GM12878 (cell line): Measurements from ENCODE around the gene NKX1-2. TPM values are rescaled to one million over a fixed set of nuclear protein-coding genes. Genes with fewer than 3 reads are reported as not detected.

ENCODE experiments used
- ATAC-seq: fragments of 200-7000 bp; cut with Tn5 transposase; 3 replicates; pipeline ENCODE4 v1.9.1; 2020; ENCODE audit warnings: mild to moderate bottlenecking, moderate library complexity
- BruUV-seq: library from RNA; stranded (reverse); fragments of 400-500 nt; replicated peaks from 2 replicates; lab custom pipeline; 2021; lab: Mats Ljungman, UMichigan
- CTCF ChIA-PET: fragments of 300-600 bp; sonication (Branson Sonifier 250); formaldehyde crosslinking; extraction: SDS; loops from one replicate; lab custom pipeline; 2021; ENCODE audit warnings: inconsistent platforms; lab: Yijun Ruan, JAX
- POLR2A ChIA-PET: fragments of 350-600 bp; formaldehyde crosslinking; extraction: SDS; loops from one replicate; lab custom pipeline; 2021; ENCODE audit warnings: inconsistent platforms; lab: Charles Lee
- RAD21 ChIA-PET: fragments of 300-600 bp; sonication (Branson Sonifier 250); formaldehyde crosslinking; loops from one replicate; lab custom pipeline; 2023; ENCODE audit warnings: antibody characterized with exemption; ENCODE audit not compliant: unreplicated experiment; lab: Charles Lee
- SMC1A ChIA-PET: fragments of 300-600 bp; sonication (Branson Sonifier 250); formaldehyde crosslinking; loops from one replicate; lab custom pipeline; 2023; ENCODE audit not compliant: unreplicated experiment, uncharacterized antibody; lab: Charles Lee
- DNase-seq: peaks from one replicate; pipeline ENCODE4 v3.0.0-alpha.2; 2011; ENCODE audit warnings: low read depth, low spot score
- FAIRE-seq: peaks from 3 replicates; lab custom pipeline; 2011; peaks lifted over from hg19 to GRCh38; lab: Jason Lieb, UNC
- H2AFZ ChIP-seq: 2 replicates; pipeline ENCODE4 v1.6.0; 2011; ENCODE audit warnings: low read depth, low read length, control low read depth; ENCODE audit not compliant: control insufficient read depth
- H3K27ac ChIP-seq: 2 replicates; pipeline ENCODE4 v1.5.1; 2011; ENCODE audit warnings: control low read depth; ENCODE audit not compliant: control insufficient read depth, insufficient read depth
- H3K27me3 ChIP-seq, 2 experiments: replicated peaks in 1 of 2; 2 replicates each; pipeline versions ENCODE4 v1.6.0 to v1.6.1; 2011; ENCODE audit warnings: low read length in 1 of 2; ENCODE audit not compliant: control insufficient read depth in 2 of 2, insufficient read depth in 2 of 2
- H3K36me3 ChIP-seq, 2 experiments: 2 replicates each; pipeline ENCODE4 v1.5.1; 2011; ENCODE audit warnings: low read length in 1 of 2; ENCODE audit not compliant: control insufficient read depth in 2 of 2, insufficient read depth in 2 of 2
- H3K4me1 ChIP-seq: 2 replicates; pipeline ENCODE4 v1.6.1; 2011; ENCODE audit warnings: mild to moderate bottlenecking, low read length, moderate library complexity, mixed read lengths; ENCODE audit not compliant: control insufficient read depth, insufficient read depth
- H3K4me2 ChIP-seq: 2 replicates; pipeline ENCODE4 v1.6.0; 2011; ENCODE audit warnings: control low read depth; ENCODE audit not compliant: control insufficient read depth, insufficient read depth
- H3K4me3 ChIP-seq: fragments of 200-600 bp; sonication (generic); 2 replicates; pipeline ENCODE4 v1.5.1; 2016
- H3K79me2 ChIP-seq: 2 replicates; pipeline ENCODE4 v1.6.0; 2011; ENCODE audit warnings: low read length; ENCODE audit not compliant: control insufficient read depth, insufficient read depth
- H3K9ac ChIP-seq: 2 replicates; pipeline ENCODE4 v1.8.0; 2011; ENCODE audit warnings: low read length, control low read depth, mixed read lengths; ENCODE audit not compliant: control insufficient read depth, insufficient read depth
- H3K9me3 ChIP-seq: replicated peaks from 3 replicates; pipeline ENCODE4 v1.5.1; 2011; ENCODE audit warnings: mild to moderate bottlenecking, low read length; ENCODE audit not compliant: control insufficient read depth, insufficient read depth
- H4K20me1 ChIP-seq: 2 replicates; pipeline ENCODE4 v1.6.0; 2011; ENCODE audit not compliant: control insufficient read depth, insufficient read depth
- CTCF ChIP-seq, 3 experiments: IDR thresholded peaks in 2 of 3; conservative IDR thresholded peaks in 1 of 3; 2 replicates each; pipeline ENCODE4 v1.5.1; 2011; ENCODE audit warnings: low read depth in 3 of 3, low read length in 3 of 3, mild to moderate bottlenecking in 3 of 3, control low read depth in 2 of 3, moderate library complexity in 2 of 3, inconsistent platforms in 1 of 3, mixed read lengths in 1 of 3; ENCODE audit not compliant: control insufficient read depth in 2 of 3, insufficient read depth in 1 of 3; ENCODE audit errors: extremely low read depth in 1 of 3
- MTA2 ChIP-seq: fragments of 450-650 bp; IDR thresholded peaks from 2 replicates; pipeline ENCODE4 v1.6.1; 2016; ENCODE audit warnings: low read depth, mild to moderate bottlenecking, moderate library complexity
- SMC3 ChIP-seq: IDR thresholded peaks from 2 replicates; pipeline ENCODE4 v1.6.1; 2011; ENCODE audit warnings: low read length, improper control_type of control experiment, borderline replicate concordance
- WGBS: methylation state at CpG from one replicate; pipeline ENCODE4 v1.1.6; 2016; ENCODE audit warnings: low lambda C conversion rate; ENCODE audit not compliant: insufficient replicate concordance, insufficient coverage; ENCODE audit errors: missing lambda C conversion rate; 5-methylcytosine and 5-hydroxymethylcytosine counted together
- in situ Hi-C: fragments of 300-500 bp; cut with MboI; formaldehyde crosslinking; loops from 9 replicates; pipeline ENCODE4 v1.14.3; 2018; ENCODE audit warnings: mixed read lengths
- intact Hi-C: fragments of 100-400 bp; cut with micrococcal nuclease; formaldehyde crosslinking; loops from one replicate; pipeline ENCODE4 v1.14.2; 2022; ENCODE audit not compliant: unreplicated experiment
- polyA plus RNA-seq, 11 experiments: library from polyadenylated mRNA; depleted of rRNA in 4 of 11; unstranded in 6 of 11; stranded (reverse) in 5 of 11; fragments of >200 nt; fragmentation: Nextera tagmentation in 4 of 11; fragmentation: Illumina TruSeq in 1 of 11; extraction: Ambion mirVana in 4 of 11; extraction: Trizol in 1 of 11; gene quantifications; 1 replicate in 1 of 11; 2 replicates in 10 of 11; pipeline versions ENCODE4 v1.2.1 to v1.2.3, GENCODE V29; 2011 to 2016; ENCODE audit warnings: inconsistent platforms in 2 of 11, missing spikeins in 2 of 11, low read depth in 1 of 11
- total RNA-seq, 4 experiments: library from RNA; depleted of rRNA in 3 of 4; stranded (reverse); fragments of >200 nt in 3 of 4; fragmentation: Illumina TruSeq in 1 of 4; extraction: Trizol in 1 of 4; gene quantifications; 2 replicates each; pipeline versions ENCODE4 v1.2.1 to v1.2.3, GENCODE V29; 2013 to 2021

NKX1-2 gene
- total and polyA plus RNA-seq, 10 of the 15 experiments (the other 5 are each of a cell fraction or from before 2014, with no cell fraction given): not detected

- RAD21 ChIA-PET: no interaction called here
- Histone ChIP-seq H3K27me3 (no peaks in the 10 kb centered on the region), H3K27ac (no peak overlapping the region), H3K4me2 (no peak overlapping the region), H2AFZ (no peak overlapping the region), H3K9me3 (no peaks in the 10 kb centered on the region), H3K9ac (no peak overlapping the region), H3K4me1 (peaks cover 18% of the 10 kb centered on the region), H3K4me3 (no peak overlapping the region), H4K20me1 (no peaks in the 10 kb centered on the region), H3K36me3 (no peaks in the 10 kb centered on the region), H3K79me2 (no peaks in the 10 kb centered on the region)
- no peak for DNase-seq
- BruUV-seq: no TSS peak
- in situ Hi-C loops (no loop called here), intact Hi-C loops (no loop called here)
- SMC1A ChIA-PET: no interaction called here
- 65% methylated on average over 13 of the region's 13 CpGs for WGBS
- TF ChIP-seq MTA2 (no peak), SMC3 (no peak)
- CTCF ChIA-PET: no interaction called here
- ATAC-seq: no peak
- POLR2A ChIA-PET: no interaction called here
- no peak for FAIRE-seq
These were observed 18.8 kb upstream of the NKX1-2 start for GRCh38 chr10:124468624-124469023.

- in situ Hi-C loops: no loop called here
- WGBS: 80% methylated on average over 1 of the region's 4 CpGs
- ChIA-PET POLR2A (no interaction called here), CTCF (no interaction called here), RAD21 (no interaction called here), SMC1A (no interaction called here)
- ATAC-seq (no peak), DNase-seq (no peak), FAIRE-seq (no peak)
- Histone ChIP-seq H3K27me3 (no peaks in the 10 kb centered on the region), H3K4me1 (peaks cover 18% of the 10 kb centered on the region), H2AFZ (no peak overlapping the region), H3K9ac (no peak overlapping the region), H3K4me2 (no peak overlapping the region), H3K4me3 (no peak overlapping the region), H4K20me1 (no peaks in the 10 kb centered on the region), H3K27ac (no peak overlapping the region), H3K9me3 (no peaks in the 10 kb centered on the region), H3K36me3 (no peaks in the 10 kb centered on the region), H3K79me2 (no peaks in the 10 kb centered on the region)
- TF ChIP-seq CTCF (IDR thresholded peaks at IDR 0.05 in 2 of 3, conservative IDR thresholded peaks at IDR 0.05 in 1 of 3; ENCODE audit: control insufficient read depth in 2 of 3, extremely low read depth in 1 of 3, insufficient read depth in 1 of 3, low read depth in 3 of 3, low read length in 3 of 3): no peak
- intact Hi-C loops: no loop called here
- BruUV-seq: no TSS peak
These were observed 17.3 kb upstream of the NKX1-2 start for GRCh38 chr10:124467165-124467564.
